GM23338 (cell line): ENCODE measurements around the gene LRMDA. TPM values are rescaled to one million over a fixed set of nuclear protein-coding genes. Genes with fewer than 3 reads are reported as not detected.

ENCODE experiments used
- ATAC-seq: fragments of 200-7000 bp; cut with Tn5 transposase; 3 replicates; pipeline ENCODE4 v1.9.1; 2020
- DNase-seq: peaks from one replicate; pipeline ENCODE4 v3.0.0-alpha.2; 2015; ENCODE audit warnings: low spot score
- H2AFZ ChIP-seq: fragments of 200-600 bp; sonication (generic); 2 replicates; pipeline ENCODE4 v1.8.0; 2016; ENCODE audit warnings: antibody characterized with exemption, mild to moderate bottlenecking, moderate library complexity
- H3F3A ChIP-seq: fragments of 200-600 bp; sonication (generic); replicated peaks from 2 replicates; pipeline ENCODE4 v1.8.0; 2017; ENCODE audit warnings: antibody characterized with exemption, mixed run types, low read depth
- H3K27ac ChIP-seq: fragments of 200-600 bp; sonication (generic); 2 replicates; pipeline ENCODE4 v1.6.1; 2016; ENCODE audit warnings: low read depth
- H3K27me3 ChIP-seq: fragments of 200-600 bp; sonication (generic); 2 replicates; pipeline ENCODE4 v1.8.0; 2016; ENCODE audit warnings: mild to moderate bottlenecking, mixed run types, moderate library complexity; ENCODE audit not compliant: insufficient read depth
- H3K36me3 ChIP-seq: fragments of 200-600 bp; sonication (generic); 2 replicates; pipeline ENCODE4 v1.8.0; 2016; ENCODE audit warnings: mild to moderate bottlenecking; ENCODE audit not compliant: insufficient read depth
- H3K4me1 ChIP-seq: fragments of 200-600 bp; sonication (generic); 2 replicates; pipeline ENCODE4 v1.8.0; 2016; ENCODE audit warnings: mild to moderate bottlenecking, moderate library complexity; ENCODE audit not compliant: insufficient read depth
- H3K4me2 ChIP-seq: fragments of 200-600 bp; sonication (generic); 2 replicates; pipeline ENCODE4 v1.7.1; 2017; ENCODE audit warnings: mixed run types
- H3K4me3 ChIP-seq: fragments of 200-600 bp; sonication (generic); 2 replicates; pipeline ENCODE4 v1.6.1; 2016; ENCODE audit warnings: mixed run types
- H3K79me2 ChIP-seq: fragments of 200-600 bp; sonication (generic); replicated peaks from 2 replicates; pipeline ENCODE4 v1.8.0; 2017; ENCODE audit warnings: mild to moderate bottlenecking; ENCODE audit not compliant: insufficient read depth
- H3K9me2 ChIP-seq: fragments of 200-600 bp; sonication (generic); 2 replicates; pipeline ENCODE4 v1.8.0; 2017; ENCODE audit not compliant: insufficient read depth
- H4K20me1 ChIP-seq: fragments of 200-600 bp; sonication (generic); replicated peaks from 2 replicates; pipeline ENCODE4 v1.8.0; 2017; ENCODE audit warnings: mild to moderate bottlenecking; ENCODE audit not compliant: insufficient read depth
- H3K27ac Mint-ChIP-seq: 2 replicates; pipeline ENCODE4 v1.8.0; 2020; ENCODE audit warnings: inconsistent platforms, mild to moderate bottlenecking, moderate library complexity, mixed read lengths
- H3K27me3 Mint-ChIP-seq: 3 replicates; pipeline ENCODE4 v1.8.0; 2022; ENCODE audit warnings: low read depth, mild to moderate bottlenecking, moderate library complexity, mixed read lengths, inconsistent platforms; ENCODE audit not compliant: insufficient read depth, poor library complexity
- H3K36me3 Mint-ChIP-seq: 3 replicates; pipeline ENCODE4 v1.8.0; 2021; ENCODE audit warnings: low read depth, mild to moderate bottlenecking, inconsistent platforms, moderate library complexity, mixed read lengths
- H3K4me1 Mint-ChIP-seq: 3 replicates; pipeline ENCODE4 v1.8.0; 2020; ENCODE audit warnings: mild to moderate bottlenecking, inconsistent platforms, mixed read lengths
- H3K4me3 Mint-ChIP-seq: 3 replicates; pipeline ENCODE4 v1.8.0; 2021; ENCODE audit warnings: moderate library complexity, mild to moderate bottlenecking, inconsistent platforms, mixed read lengths
- H3K9me3 Mint-ChIP-seq: 3 replicates; pipeline ENCODE4 v1.8.0; 2020; ENCODE audit warnings: moderate library complexity, mild to moderate bottlenecking, inconsistent platforms, mixed read lengths
- POLR2AphosphoS5 ChIP-seq: IDR thresholded peaks from 2 replicates; pipeline ENCODE4 v1.6.1; 2016; ENCODE audit warnings: antibody characterized with exemption, low read depth
- ZNF462 ChIP-seq: fragments of 250-450 bp; sonication (Bioruptor Pico); IDR thresholded peaks from 2 replicates; pipeline ENCODE4 v1.5.0; 2020; ENCODE audit warnings: mild to moderate bottlenecking, moderate library complexity
- polyA plus RNA-seq: library from polyadenylated mRNA; unstranded; fragments of >200 nt; fragmentation: Nextera tagmentation; extraction: Ambion mirVana; gene quantifications from 2 replicates; pipeline ENCODE4 v1.2.1, GENCODE V29; 2016
- total RNA-seq: library from RNA; depleted of rRNA; stranded (reverse); fragments of >200 nt; shearing (Covaris generic); gene quantifications from 2 replicates; pipeline ENCODE4 v1.2.3, GENCODE V29; 2014

LRMDA gene
- total and polyA plus RNA-seq, 2 experiments from 2014 or later, result 0.90 to 1.8 TPM

- H3K27ac Mint-ChIP-seq, result peak overlapping the region; percentile 78; the same call in 1 of the 2 replicates
- Histone ChIP-seq H3K4me2 (peak overlapping the region; percentile 10; the same call in 1 of the 2 replicates), H3K4me1 (peaks cover 21% of the 10 kb centered on the region), H3K27me3 (no peaks in the 10 kb centered on the region), H2AFZ (no peak overlapping the region), H3K4me3 (no peak overlapping the region), H3K27ac (peak overlapping the region; percentile 60; the same call in 1 of the 2 replicates), H3K79me2 (no peaks in the 10 kb centered on the region), H4K20me1 (no peaks in the 10 kb centered on the region), H3K36me3 (no peaks in the 10 kb centered on the region), H3F3A (no peaks in the 10 kb centered on the region), H3K9me2 (no peaks in the 10 kb centered on the region)
- peaks cover 9% of the 10 kb centered on the region; the same call in 2 of the 3 replicates for H3K36me3 Mint-ChIP-seq
- TF ChIP-seq POLR2AphosphoS5, result no peak
- peak; percentile 95 for TF ChIP-seq ZNF462 (CRISPR knock-in tag)
- no peak overlapping the region for H3K4me3 Mint-ChIP-seq
- H3K9me3 Mint-ChIP-seq, result peaks cover 10% of the 10 kb centered on the region; the same call in 2 of the 3 replicates
- H3K4me1 Mint-ChIP-seq, result peaks cover 22% of the 10 kb centered on the region
- peak; percentile 71 for DNase-seq
- ATAC-seq, result peak; percentile 96
- peaks cover 4% of the 10 kb centered on the region for H3K27me3 Mint-ChIP-seq
Measured at GRCh38 chr10:75857269-75857846, 425.9 kb downstream of the LRMDA start.

DNA sequence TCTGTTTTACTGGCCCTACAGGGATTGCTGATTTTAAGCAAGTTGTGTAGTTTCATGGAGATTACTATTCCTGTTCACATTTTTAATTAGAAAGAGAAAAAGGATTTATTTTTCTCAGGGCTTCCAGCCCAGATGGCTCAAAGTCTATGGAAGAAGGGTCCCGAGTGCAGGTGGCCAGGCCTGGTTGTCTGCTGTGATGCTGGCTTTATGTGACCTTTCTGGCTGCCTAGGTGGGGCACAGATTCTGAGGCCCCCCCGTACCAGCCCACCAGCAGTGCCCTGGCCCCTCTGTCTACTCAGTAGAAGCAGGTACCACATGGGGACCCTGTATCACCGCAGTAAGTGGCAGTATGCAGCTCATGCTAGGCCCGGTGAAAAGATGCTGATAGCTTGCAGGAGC, 426.5 kb downstream of the LRMDA start:
- peaks cover 10% of the 10 kb centered on the region; the same call in 2 of the 3 replicates for H3K9me3 Mint-ChIP-seq
- no peak for TF ChIP-seq ZNF462 (CRISPR knock-in tag)

More for the DNA sequence above, 426.5 kb downstream of the LRMDA start:
- H3K27me3 ChIP-seq, result no peaks in the 10 kb centered on the region
- peak overlapping the region; percentile 47; the same call in 1 of the 2 replicates for H3K27ac ChIP-seq
- no peaks in the 10 kb centered on the region for H3K9me2 ChIP-seq
- Mint-ChIP-seq H3K27ac (peak overlapping the region; percentile 78), H3K27me3 (peaks cover 4% of the 10 kb centered on the region), H3K4me1 (peaks cover 22% of the 10 kb centered on the region), H3K4me3 (no peak overlapping the region), H3K36me3 (peaks cover 9% of the 10 kb centered on the region; the same call in 2 of the 3 replicates)
- no peak overlapping the region for H3K4me3 ChIP-seq
- DNase-seq, result no peak
- peak overlapping the region; percentile 10; the same call in 1 of the 2 replicates for H3K4me2 ChIP-seq
- ATAC-seq, result peak; percentile 35
- no peaks in the 10 kb centered on the region for H3K79me2 ChIP-seq
- no peaks in the 10 kb centered on the region for H3F3A ChIP-seq
- peaks cover 21% of the 10 kb centered on the region for H3K4me1 ChIP-seq
- H2AFZ ChIP-seq, result peak overlapping the region; percentile 88
- no peaks in the 10 kb centered on the region for H3K36me3 ChIP-seq
- no peaks in the 10 kb centered on the region for H4K20me1 ChIP-seq
